Frontal cortex (tissue), 4 donors: ENCODE data around the gene BLOC1S1. TPM values are rescaled to one million over a fixed set of nuclear protein-coding genes. Genes with fewer than 3 reads are reported as not detected.

Experiments
- DNase-seq, 2 donors: peaks; one replicate each; pipeline ENCODE4 v3.0.0; 2012; ENCODE audit warnings: low spot score in 2 of 2
- FAIRE-seq: peaks from 2 replicates; lab custom pipeline; 2012; peaks lifted over from hg19 to GRCh38; lab: Jason Lieb, UNC
- total RNA-seq: library from RNA; depleted of rRNA; stranded (reverse); fragments of >200 nt; gene quantifications from one replicate; pipeline ENCODE4 v1.2.3, GENCODE V29; 2014
- donor health status: control.
- donor health status: control.
- donor health status: control.

The BLOC1S1 gene
- total RNA-seq, 1 donor from 2014 or later, result 21.2 TPM

- DNase-seq, result no peak
Observed at GRCh38 chr12:55707219-55707671, 8.6 kb upstream of the BLOC1S1 start.

GRCh38 chr12:55707841-55708694 lies 7.8 kb upstream of the BLOC1S1 start, which contains the start of gene ITGA7:
Gene ITGA7, minus strand, starts transcription at chr12:55707904. Its CDS starts 222 bp downstream, at chr12:55707682.
- DNase-seq (peak; percentile 76 to 86), FAIRE-seq (no peak)

More at GRCh38 chr12:55707219-55707671, 8.6 kb upstream of the BLOC1S1 start:
- FAIRE-seq, result no peak

GRCh38 chr12:55708695-55709233 lies 7.1 kb upstream of the BLOC1S1 start:
- FAIRE-seq (no peak), DNase-seq (no peak)

GRCh38 chr12:55711786-55712553 lies 3.9 kb upstream of the BLOC1S1 start:
- DNase-seq, result no peak

GRCh38 chr12:55712700-55713415 lies 3.0 kb upstream of the BLOC1S1 start:
- DNase-seq (no peak), FAIRE-seq (no peak)

More at GRCh38 chr12:55711786-55712553, 3.9 kb upstream of the BLOC1S1 start:
- FAIRE-seq, result no peak

GRCh38 chr12:55713721-55714120 lies 2.1 kb upstream of the BLOC1S1 start:
- no peak for FAIRE-seq
- DNase-seq, result no peak

GRCh38 chr12:55715169-55715764 lies 579 bp upstream of the BLOC1S1 start:
- DNase-seq (no peak), FAIRE-seq (no peak)

GRCh38 chr12:55716582-55716957 lies 724 bp downstream of the BLOC1S1 start:
- FAIRE-seq (no peak), DNase-seq (no peak)

- FAIRE-seq (no peak), DNase-seq (no peak)
Observed at GRCh38 chr12:55717011-55718007, 1.5 kb downstream of the BLOC1S1 start.

- FAIRE-seq (no peak), DNase-seq (no peak)
Observed at GRCh38 chr12:55718015-55718414, 2.2 kb downstream of the BLOC1S1 start.

GRCh38 chr12:55718624-55719275 lies 2.9 kb downstream of the BLOC1S1 start:
- FAIRE-seq, result no peak

GRCh38 chr12:55719371-55719770 lies 3.5 kb downstream of the BLOC1S1 start:
- no peak for FAIRE-seq
- no peak for DNase-seq

More at GRCh38 chr12:55718624-55719275, 2.9 kb downstream of the BLOC1S1 start:
- DNase-seq, result no peak

- no peak for DNase-seq
- no peak for FAIRE-seq
Observed at GRCh38 chr12:55720071-55720564, 4.3 kb downstream of the BLOC1S1 start, which contains the start of gene RDH5. Gene RDH5, plus strand, starts transcription at chr12:55720393. Its CDS starts 792 bp downstream, at chr12:55721185.

GRCh38 chr12:55720894-55721444 lies 5.1 kb downstream of the BLOC1S1 start:
- DNase-seq (no peak), FAIRE-seq (no peak)

GRCh38 chr12:55721601-55722213 lies 5.9 kb downstream of the BLOC1S1 start:
- FAIRE-seq (no peak), DNase-seq (no peak)

- no peak for FAIRE-seq
- DNase-seq, result no peak
Observed at GRCh38 chr12:55722948-55723347, 7.1 kb downstream of the BLOC1S1 start.
